Stimulated activated CD4-positive, alpha-beta T cell treated with anti-CD3 and anti-CD28 coated beads, Interleukin-15, amount 100 ng/mL, for 1 hour (primary cell): ENCODE data around the gene GATA6.
"Not testable (repeated sequence)": the region's sequence is repeated elsewhere in the genome, so short reads cannot be mapped to it uniquely, and the experiment has no call there.

Experiments
- DNase-seq, 2 donors: peaks; one replicate each; pipeline ENCODE4 v3.0.0-alpha.2; 2020; ENCODE audit warnings: low read depth in 1 of 2, low spot score in 1 of 2

GATA6 gene

GRCh38 chr18:22203536-22204213 is 34.3 kb downstream of the GATA6 start:
- no peak for DNase-seq

GRCh38 chr18:22204214-22204536 is 34.8 kb downstream of the GATA6 start:
- no peak for DNase-seq

- no peak for DNase-seq
Observed at GRCh38 chr18:22204996-22205395, 35.6 kb downstream of the GATA6 start.

- DNase-seq: no peak
Observed at GRCh38 chr18:22207021-22207758, 37.8 kb downstream of the GATA6 start.

- no peak for DNase-seq
Observed at GRCh38 chr18:22210311-22210754, 40.9 kb downstream of the GATA6 start.

GRCh38 chr18:22211657-22212056 is 42.3 kb downstream of the GATA6 start:
- DNase-seq: no peak

GRCh38 chr18:22213333-22213973 is 44.1 kb downstream of the GATA6 start:
- no peak for DNase-seq

- no peak for DNase-seq
Observed at GRCh38 chr18:22214731-22215528, 45.5 kb downstream of the GATA6 start.

- no peak for DNase-seq
Observed at GRCh38 chr18:22218835-22219234, 49.4 kb downstream of the GATA6 start.

GRCh38 chr18:22219568-22220355 is 50.4 kb downstream of the GATA6 start:
- no peak for DNase-seq

- not testable (repeated sequence) for DNase-seq
Observed at GRCh38 chr18:22220585-22220984, 51.2 kb downstream of the GATA6 start.

GRCh38 chr18:22221350-22221749 is 52.0 kb downstream of the GATA6 start:
- no peak for DNase-seq

- DNase-seq: no peak
Observed at GRCh38 chr18:22223254-22223964, 54.0 kb downstream of the GATA6 start.

GRCh38 chr18:22223965-22224322 is 54.6 kb downstream of the GATA6 start:
- no peak for DNase-seq

- no peak for DNase-seq
Observed at GRCh38 chr18:22224339-22224738, 55.0 kb downstream of the GATA6 start.

- no peak for DNase-seq
Observed at GRCh38 chr18:22226801-22227200, 57.4 kb downstream of the GATA6 start.

GRCh38 chr18:22228976-22229375 is 59.6 kb downstream of the GATA6 start:
- no peak for DNase-seq

- no peak for DNase-seq
Observed at GRCh38 chr18:22229456-22230124, 60.2 kb downstream of the GATA6 start.

- no peak for DNase-seq
Observed at GRCh38 chr18:22230471-22230945, 61.1 kb downstream of the GATA6 start.
